Stimulated activated CD4-positive, alpha-beta T cell treated with anti-CD3 and anti-CD28 coated beads, Interleukin-15, amount 100 ng/mL, for 1 hour (primary cell): ENCODE measurements around the gene SLC5A1.

Experiments
- DNase-seq, 2 donors: peaks; one replicate each; pipeline ENCODE4 v3.0.0-alpha.2; 2020; ENCODE audit warnings: low read depth in 1 of 2, low spot score in 1 of 2

The SLC5A1 gene

GRCh38 chr22:32050678-32051515 lies 7.8 kb downstream of the SLC5A1 start:
- peak in 1 of 2 donors; percentile 10 for DNase-seq

GRCh38 chr22:32052244-32052643 lies 9.2 kb downstream of the SLC5A1 start:
- no peak for DNase-seq

GRCh38 chr22:32052936-32053791 lies 10.1 kb downstream of the SLC5A1 start:
- DNase-seq, result no peak

- no peak for DNase-seq
Measured at GRCh38 chr22:32055069-32055468, 12.0 kb downstream of the SLC5A1 start.

- no peak for DNase-seq
Measured at GRCh38 chr22:32058656-32059260, 15.7 kb downstream of the SLC5A1 start.

GRCh38 chr22:32059426-32059825 lies 16.4 kb downstream of the SLC5A1 start:
- DNase-seq, result no peak

GRCh38 chr22:32063701-32064100 lies 20.6 kb downstream of the SLC5A1 start:
- DNase-seq, result no peak

GRCh38 chr22:32066820-32067219 lies 23.8 kb downstream of the SLC5A1 start:
- no peak for DNase-seq

- DNase-seq, result no peak
Measured at GRCh38 chr22:32067613-32068012, 24.6 kb downstream of the SLC5A1 start.

GRCh38 chr22:32069579-32070372 lies 26.7 kb downstream of the SLC5A1 start:
- no peak for DNase-seq

- DNase-seq, result no peak
Measured at GRCh38 chr22:32073262-32073661, 30.2 kb downstream of the SLC5A1 start.

GRCh38 chr22:32073823-32074380 lies 30.8 kb downstream of the SLC5A1 start:
- no peak for DNase-seq

GRCh38 chr22:32075997-32076760 lies 33.1 kb downstream of the SLC5A1 start:
- DNase-seq, result no peak

GRCh38 chr22:32076761-32077084 lies 33.7 kb downstream of the SLC5A1 start:
- DNase-seq, result no peak

- no peak for DNase-seq
Measured at GRCh38 chr22:32077151-32077550, 34.1 kb downstream of the SLC5A1 start.

GRCh38 chr22:32079130-32080089 lies 36.3 kb downstream of the SLC5A1 start:
- no peak for DNase-seq

- no peak for DNase-seq
Measured at GRCh38 chr22:32080904-32081303, 37.8 kb downstream of the SLC5A1 start.

GRCh38 chr22:32082331-32082730 lies 39.3 kb downstream of the SLC5A1 start:
- no peak for DNase-seq

GRCh38 chr22:32083000-32083399 lies 39.9 kb downstream of the SLC5A1 start:
- DNase-seq, result no peak
